Nephron (organoid): Measurements from ENCODE around the gene CNTNAP2.

Experiments used
- H3K27ac Mint-ChIP-seq, 3 experiments: 2 replicates each; pipeline ENCODE4 v1.8.0; 2020; ENCODE audit warnings: mixed read lengths in 3 of 3, mild to moderate bottlenecking in 2 of 3, moderate library complexity in 1 of 3
- H3K27me3 Mint-ChIP-seq: 2 replicates; pipeline ENCODE4 v1.8.0; 2021; ENCODE audit warnings: low read depth, mild to moderate bottlenecking, moderate library complexity, mixed read lengths
- H3K36me3 Mint-ChIP-seq: 2 replicates; pipeline ENCODE4 v1.8.0; 2020; ENCODE audit warnings: low read depth, mixed read lengths
- H3K4me1 Mint-ChIP-seq: 2 replicates; pipeline ENCODE4 v1.8.0; 2020; ENCODE audit warnings: mixed read lengths
- H3K4me3 Mint-ChIP-seq, 3 experiments: 2 replicates each; pipeline ENCODE4 v1.8.0; 2020; ENCODE audit warnings: mild to moderate bottlenecking in 3 of 3, mixed read lengths in 3 of 3, moderate library complexity in 2 of 3
- H3K9me3 Mint-ChIP-seq: 2 replicates; pipeline ENCODE4 v1.8.0; 2020; ENCODE audit warnings: mixed read lengths
- CTCF ChIP-seq, 3 experiments: fragments of 200-600 bp; sonication (generic); IDR thresholded peaks; one replicate each; pipeline ENCODE4 v1.5.0; 2021; ENCODE audit warnings: antibody characterized with exemption in 3 of 3; ENCODE audit not compliant: unreplicated experiment in 3 of 3

The CNTNAP2 gene

DNA sequence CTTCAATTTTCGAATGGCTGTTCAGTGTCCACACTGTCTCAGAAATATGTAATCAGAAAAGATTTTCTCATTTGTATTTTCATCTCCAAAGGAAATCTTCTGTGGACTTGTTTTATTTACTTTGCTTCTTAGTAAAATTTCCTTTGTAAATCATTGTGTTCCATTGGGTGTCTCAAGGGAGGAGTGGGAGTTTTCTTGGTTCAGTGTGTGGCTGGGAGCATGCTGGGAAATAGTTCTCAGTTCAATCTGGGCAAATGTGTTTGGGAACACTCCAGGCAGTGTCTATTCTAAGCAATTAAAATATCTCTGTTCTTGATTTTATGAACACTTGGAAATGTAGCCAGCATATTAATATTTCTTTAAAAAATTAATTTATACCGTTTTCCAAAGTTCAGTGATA, 1019.8 kb downstream of the CNTNAP2 start:
- H3K4me1 Mint-ChIP-seq, result peaks cover 6% of the 10 kb centered on the region
- H3K27me3 Mint-ChIP-seq, result no peaks in the 10 kb centered on the region
- no peak overlapping the region for H3K4me3 Mint-ChIP-seq
- peak overlapping the region in 2 of 3 experiments; percentile 43 to 56 for H3K27ac Mint-ChIP-seq
- H3K36me3 Mint-ChIP-seq, result no peaks in the 10 kb centered on the region
- no peak for TF ChIP-seq CTCF (IDR thresholded peaks at IDR 0.05; ENCODE audit: unreplicated experiment in 3 of 3)
- no peaks in the 10 kb centered on the region for H3K9me3 Mint-ChIP-seq

DNA sequence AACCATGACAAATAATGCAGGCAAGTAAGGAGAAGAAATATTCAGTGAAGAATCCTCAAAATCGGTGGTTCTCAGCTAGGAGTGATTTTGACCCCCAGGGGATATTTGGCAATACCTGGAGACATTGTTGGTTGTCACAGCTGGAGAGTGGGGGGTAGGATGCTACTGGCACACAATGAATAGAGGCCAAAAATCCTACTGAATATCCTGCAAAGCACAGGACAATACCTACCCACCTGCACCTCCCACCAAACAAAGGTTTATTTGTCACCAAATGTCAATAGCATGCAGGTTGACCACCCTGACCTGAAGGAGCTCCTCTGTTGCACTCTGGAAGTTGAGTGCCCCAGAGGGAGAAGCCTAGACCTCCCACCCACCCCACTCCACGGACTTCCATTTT, 1028.6 kb downstream of the CNTNAP2 start:
- Mint-ChIP-seq H3K9me3 (no peaks in the 10 kb centered on the region), H3K4me1 (peaks cover 4% of the 10 kb centered on the region)
- no peak for TF ChIP-seq CTCF (IDR thresholded peaks at IDR 0.05; ENCODE audit: unreplicated experiment in 3 of 3)

DNA sequence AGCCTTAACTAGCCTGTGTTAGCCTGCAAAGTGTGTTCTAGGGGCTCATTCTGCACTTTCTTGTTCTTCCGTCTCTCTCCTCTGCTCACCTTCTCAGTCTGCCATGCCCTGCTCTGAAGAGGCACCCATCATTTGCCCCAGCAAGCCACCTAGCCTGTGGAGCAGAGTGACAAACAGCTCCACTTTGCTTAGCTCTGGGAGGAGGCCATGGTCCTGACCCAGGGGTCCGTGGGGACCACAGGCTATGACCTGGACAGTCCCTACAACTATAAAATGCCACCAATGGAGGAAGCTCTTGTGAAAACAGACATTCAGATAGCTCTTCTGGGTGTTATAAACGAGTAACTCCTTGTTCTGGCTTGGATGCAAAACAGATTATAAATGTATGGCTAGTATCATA, 1029.6 kb downstream of the CNTNAP2 start:
- H3K4me3 Mint-ChIP-seq, result no peak overlapping the region
- peaks cover 4% of the 10 kb centered on the region for H3K4me1 Mint-ChIP-seq
- no peaks in the 10 kb centered on the region for H3K9me3 Mint-ChIP-seq
- no peaks in the 10 kb centered on the region for H3K36me3 Mint-ChIP-seq
- no peaks in the 10 kb centered on the region for H3K27me3 Mint-ChIP-seq
- no peak overlapping the region for H3K27ac Mint-ChIP-seq
- TF ChIP-seq CTCF (IDR thresholded peaks at IDR 0.05; ENCODE audit: unreplicated experiment in 3 of 3), result no peak

More for the DNA sequence above, 1028.6 kb downstream of the CNTNAP2 start:
- Mint-ChIP-seq H3K27me3 (no peaks in the 10 kb centered on the region), H3K4me3 (no peak overlapping the region), H3K27ac (no peak overlapping the region), H3K36me3 (no peaks in the 10 kb centered on the region)

- Mint-ChIP-seq H3K4me3 (no peak overlapping the region), H3K27me3 (no peaks in the 10 kb centered on the region), H3K36me3 (no peaks in the 10 kb centered on the region), H3K9me3 (no peaks in the 10 kb centered on the region), H3K4me1 (no peaks in the 10 kb centered on the region), H3K27ac (peak overlapping the region in 1 of 3 experiments; percentile 24)
- no peak for TF ChIP-seq CTCF (IDR thresholded peaks at IDR 0.05; ENCODE audit: unreplicated experiment in 3 of 3)
Observed at GRCh38 chr7:147151661-147152060, 1035.1 kb downstream of the CNTNAP2 start.

GRCh38 chr7:147153571-147153970, 1037.0 kb downstream of the CNTNAP2 start:
- H3K4me1 Mint-ChIP-seq, result no peaks in the 10 kb centered on the region
- H3K36me3 Mint-ChIP-seq, result no peaks in the 10 kb centered on the region
- no peak overlapping the region for H3K27ac Mint-ChIP-seq
- no peak overlapping the region for H3K4me3 Mint-ChIP-seq
- TF ChIP-seq CTCF (IDR thresholded peaks at IDR 0.05; ENCODE audit: unreplicated experiment in 3 of 3), result no peak
- H3K9me3 Mint-ChIP-seq, result no peaks in the 10 kb centered on the region
- H3K27me3 Mint-ChIP-seq, result no peaks in the 10 kb centered on the region

DNA sequence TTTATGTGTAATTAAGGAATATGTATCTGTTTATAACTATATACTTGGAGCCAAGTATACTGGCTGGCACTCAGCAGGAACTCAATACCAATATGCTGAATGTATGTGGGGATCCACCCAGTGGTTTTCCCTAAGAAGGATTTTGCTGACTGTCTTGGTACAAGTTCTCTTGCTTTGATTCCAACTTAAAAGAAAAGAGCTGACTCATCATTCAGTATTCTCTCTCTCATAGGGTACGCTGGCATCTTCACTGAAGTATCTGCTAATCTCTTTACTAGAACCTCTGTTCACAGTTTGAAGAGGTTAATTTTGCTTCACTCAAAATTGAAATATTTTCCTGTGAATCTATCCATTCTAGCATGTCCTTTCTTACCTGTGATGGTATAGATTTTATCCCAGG, 1044.8 kb downstream of the CNTNAP2 start:
- Mint-ChIP-seq H3K27ac (no peak overlapping the region), H3K4me3 (no peak overlapping the region), H3K9me3 (no peaks in the 10 kb centered on the region), H3K4me1 (no peaks in the 10 kb centered on the region), H3K27me3 (no peaks in the 10 kb centered on the region), H3K36me3 (no peaks in the 10 kb centered on the region)
- no peak for TF ChIP-seq CTCF (IDR thresholded peaks at IDR 0.05; ENCODE audit: unreplicated experiment in 3 of 3)
